T-helper 9 cell (primary cell): ENCODE data around the gene SOX9.

Experiments
- DNase-seq: peaks from one replicate; pipeline ENCODE4 v3.0.0-alpha.2; 2020

SOX9 gene

DNA sequence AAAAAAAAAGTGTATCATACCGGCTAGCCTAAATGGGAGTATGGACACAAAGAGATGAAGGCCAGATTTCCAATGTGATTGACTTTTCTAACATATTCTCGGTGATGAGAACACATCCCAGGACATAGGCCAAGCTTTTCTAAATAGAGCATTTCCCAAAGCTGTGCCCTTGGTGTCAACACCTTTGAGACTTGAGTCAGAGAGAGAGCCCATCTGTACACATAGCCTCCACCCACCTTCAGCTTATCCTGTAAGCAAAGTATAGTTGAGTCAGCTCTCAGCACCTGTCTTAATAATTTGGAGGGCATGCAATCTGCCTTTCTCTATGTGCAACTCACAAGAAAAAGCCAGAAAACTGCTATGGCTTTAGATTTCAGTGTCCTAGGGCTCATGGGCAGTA is 42.7 kb downstream of the SOX9 start:
- no peak for DNase-seq

DNA sequence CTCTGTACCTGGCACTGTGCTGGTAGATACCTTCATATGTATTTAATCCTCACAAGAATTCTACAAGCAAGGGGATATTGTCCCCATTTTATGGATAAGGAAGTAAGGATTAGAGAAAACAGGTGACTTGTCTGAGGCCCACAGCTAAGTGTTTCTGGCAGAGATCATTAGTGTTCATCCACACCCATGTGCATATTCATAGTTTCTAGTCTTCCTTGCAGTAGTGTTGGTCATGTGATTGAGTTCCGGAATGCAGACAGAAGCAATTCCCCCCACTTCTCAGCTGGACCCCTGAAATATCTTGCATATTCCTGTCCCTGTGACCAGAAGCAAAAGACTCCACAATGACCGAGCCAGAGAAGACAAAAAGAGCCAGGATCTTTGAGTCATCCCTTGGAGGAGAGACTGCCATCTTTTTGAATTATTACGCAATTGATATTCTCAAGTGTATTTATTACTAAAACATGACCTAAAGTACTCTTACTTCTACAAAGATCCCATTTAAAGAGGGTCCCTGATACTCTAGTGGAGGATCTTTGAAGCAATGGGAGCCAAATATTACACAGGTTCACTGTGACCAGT is 43.4 kb downstream of the SOX9 start:
- no peak for DNase-seq

DNA sequence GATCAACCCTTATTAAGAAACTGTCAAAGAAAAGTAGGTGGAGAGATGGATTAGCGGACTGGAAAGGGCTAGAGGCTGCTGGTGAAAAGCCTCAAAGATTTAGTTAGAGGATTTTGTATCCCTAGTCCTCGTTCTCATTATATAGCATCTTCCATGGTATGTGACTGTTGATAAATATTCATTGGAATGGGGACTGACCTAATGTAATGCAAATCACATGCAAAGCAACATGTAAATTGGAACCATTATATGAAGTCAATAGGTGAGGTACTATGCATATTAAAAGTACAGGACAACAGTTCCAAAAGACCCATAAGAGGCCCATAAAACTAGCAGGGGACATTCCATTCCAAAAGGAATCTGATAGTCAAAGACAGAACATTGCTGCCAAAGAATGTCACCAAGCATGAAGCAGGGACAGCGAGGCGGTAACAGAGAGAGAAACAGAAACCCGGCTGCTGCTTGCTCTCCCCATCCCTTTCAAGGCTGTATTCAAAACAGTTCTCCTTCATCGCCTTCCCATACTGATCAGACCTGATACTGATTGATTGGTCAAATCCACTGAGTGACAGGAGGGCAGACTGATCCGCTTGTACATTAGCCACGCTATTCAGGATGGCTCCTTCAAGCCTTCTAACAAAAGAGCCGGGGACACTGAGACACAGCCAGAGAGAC is 44.5 kb downstream of the SOX9 start:
- DNase-seq: no peak

DNA sequence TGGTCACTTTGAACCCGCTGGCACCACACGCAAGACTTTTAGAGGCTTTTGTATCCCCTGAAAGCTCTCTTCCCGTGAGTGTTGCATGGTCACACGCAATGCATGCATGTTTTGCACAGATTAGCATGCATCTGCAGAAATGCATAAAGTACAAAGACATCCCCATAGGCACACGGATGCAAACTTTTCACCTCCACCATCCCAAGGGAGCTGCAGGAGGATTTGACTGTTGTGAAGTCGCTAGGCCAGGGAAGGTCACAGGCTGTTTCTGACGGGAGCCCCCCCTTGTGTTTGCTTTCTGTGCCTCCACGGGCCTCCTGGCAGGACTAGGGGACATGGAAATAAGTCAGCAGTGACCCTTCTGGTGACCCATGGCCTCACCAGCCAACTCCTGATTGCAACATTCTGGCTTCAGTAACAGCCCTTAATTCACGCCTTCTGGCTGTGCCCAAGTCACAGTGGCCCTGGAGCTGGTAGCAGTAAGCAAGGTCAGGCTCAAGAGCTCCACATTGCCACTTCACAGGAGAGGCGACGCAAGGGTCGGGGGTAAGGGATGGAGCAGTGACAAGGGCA is 45.1 kb downstream of the SOX9 start:
- DNase-seq: no peak

DNA sequence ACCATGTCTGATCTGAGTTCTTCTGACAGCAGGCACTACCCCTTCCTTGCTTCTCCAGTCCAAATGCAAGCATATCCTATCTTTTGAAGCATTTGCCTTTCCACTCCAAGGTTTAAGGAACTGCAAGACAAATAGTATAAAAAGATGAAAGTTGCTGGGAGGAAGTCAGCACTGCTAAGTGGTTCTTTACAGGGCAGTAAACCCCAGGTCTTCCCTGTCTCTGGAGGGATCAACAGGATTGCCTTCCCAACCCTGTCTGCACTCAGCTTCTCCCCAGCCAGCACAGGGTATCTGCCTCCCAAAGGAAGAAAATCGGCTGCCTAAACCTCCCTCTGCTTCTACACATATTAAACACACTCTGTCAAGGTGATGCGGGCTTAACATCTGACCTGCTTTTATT is 46.8 kb downstream of the SOX9 start:
- no peak for DNase-seq

DNA sequence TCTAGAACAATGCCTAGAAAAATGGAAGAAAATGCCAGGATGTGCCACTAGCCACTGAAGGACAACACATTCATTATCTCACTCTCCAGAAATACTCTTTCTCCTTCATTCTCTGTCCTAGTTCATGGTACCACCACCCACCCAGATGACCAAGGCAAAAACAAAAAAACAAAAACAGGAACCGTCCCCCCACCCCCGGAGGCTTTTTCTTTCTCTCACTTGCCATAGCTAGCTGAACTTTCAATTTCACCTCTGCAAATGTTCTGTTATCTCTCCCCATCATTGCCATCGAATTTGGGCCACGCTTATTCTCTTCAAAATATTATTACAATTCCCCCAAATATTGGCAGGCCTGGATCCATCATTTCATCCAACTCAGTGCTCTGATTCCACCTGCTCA is 49.0 kb downstream of the SOX9 start:
- DNase-seq: no peak

DNA sequence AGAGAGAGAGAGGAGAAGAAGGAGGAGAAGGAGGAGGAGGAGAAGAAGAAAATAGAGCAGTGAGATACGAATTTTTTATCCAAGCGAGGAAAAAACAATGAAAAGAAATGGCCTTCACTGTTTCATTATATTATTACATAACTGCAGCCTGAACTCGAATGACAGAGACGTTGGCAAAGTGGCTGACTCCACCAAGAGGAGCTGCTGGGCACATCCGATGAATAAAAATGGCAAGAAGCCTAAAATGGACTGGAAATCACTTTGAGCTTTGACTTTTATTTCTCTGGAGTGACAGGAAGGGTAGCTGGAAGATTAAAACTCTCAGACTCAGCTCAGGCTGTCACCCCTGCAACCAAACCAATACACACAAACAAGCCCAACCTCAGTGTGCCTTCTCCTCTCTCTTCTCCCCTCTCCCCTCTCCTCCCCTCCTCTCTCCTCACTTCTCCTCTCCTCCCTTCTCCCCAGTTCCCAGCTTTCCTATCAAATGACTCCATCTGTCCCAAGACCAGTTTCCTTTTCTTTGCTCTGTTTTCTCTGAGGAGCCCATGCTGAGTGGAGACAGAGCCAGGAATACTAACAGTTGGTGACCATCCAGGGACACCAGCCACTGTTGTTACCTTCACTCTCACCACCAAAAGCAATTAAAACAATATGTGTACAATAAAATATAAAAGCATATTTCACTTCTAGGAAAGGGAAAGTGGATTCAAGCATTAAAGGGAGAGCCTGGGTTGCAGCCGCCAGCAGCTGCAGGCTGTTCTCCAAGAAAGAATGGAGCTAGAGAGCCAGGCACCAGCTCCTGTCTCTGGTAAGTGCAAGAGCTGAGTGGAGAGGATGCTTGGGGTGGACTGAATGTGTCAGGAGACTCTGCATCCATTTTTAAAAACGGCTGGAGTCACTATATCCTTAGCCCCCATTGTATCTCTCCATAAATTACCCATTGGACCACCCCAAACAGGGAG is 51.2 kb downstream of the SOX9 start:
- no peak for DNase-seq

DNA sequence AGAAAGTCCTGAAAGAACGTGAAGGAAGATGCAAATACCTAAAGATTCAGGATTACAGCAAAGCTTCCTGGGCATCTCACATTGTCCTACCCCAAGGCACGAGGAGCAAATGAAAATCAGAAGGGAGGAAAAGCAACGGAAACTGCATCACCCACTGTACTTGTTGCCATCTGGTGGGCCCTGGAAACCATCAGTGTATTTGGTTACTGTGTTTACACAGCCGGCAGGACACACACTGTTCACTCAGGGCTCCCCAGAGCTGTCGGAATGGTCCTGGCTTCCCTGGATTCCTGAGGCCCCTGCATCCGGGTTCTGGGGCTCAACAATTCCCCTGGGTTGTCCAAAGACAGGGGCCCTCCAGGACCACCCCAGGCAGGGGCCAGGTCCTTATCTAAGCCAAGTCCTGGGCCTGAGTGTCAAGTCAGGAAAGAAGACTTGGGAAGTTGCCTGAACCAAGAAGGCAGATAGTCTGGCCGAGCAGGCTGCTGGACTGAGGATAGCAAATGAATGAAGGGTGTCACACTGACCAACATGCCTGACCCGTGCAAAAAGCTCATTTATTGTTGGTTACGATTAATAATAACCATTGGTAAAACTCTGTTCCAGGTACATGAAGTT is 52.8 kb downstream of the SOX9 start:
- DNase-seq: no peak

DNA sequence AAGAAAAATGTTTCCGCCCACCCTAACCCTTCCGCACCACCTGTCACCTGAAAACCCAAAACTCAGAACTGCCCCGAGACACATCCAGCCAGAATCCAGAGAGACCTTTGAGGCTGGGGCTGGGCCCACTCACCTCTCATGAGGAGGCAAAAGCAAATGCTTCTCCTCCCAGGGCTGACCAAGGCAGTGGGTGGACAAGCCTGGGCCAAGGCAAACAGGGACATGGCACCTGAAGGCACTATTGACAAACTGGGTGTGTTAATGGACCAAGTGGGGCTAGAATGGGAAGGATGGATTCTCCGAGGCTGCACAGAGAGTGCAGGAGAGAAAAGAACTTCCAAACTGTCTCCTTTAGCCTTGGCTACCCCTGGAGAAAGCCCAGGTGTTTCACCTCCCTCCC is 54.4 kb downstream of the SOX9 start:
- no peak for DNase-seq
